ENCODE data around the gene ZGLP1. TPM values are rescaled to one million over a fixed set of nuclear protein-coding genes. Genes with fewer than 3 reads are reported as not detected.

Gene ZGLP1
- total and polyA plus RNA-seq, 2 of the 13 experiments (the other 11 are each of a cell fraction or from before 2014, with no cell fraction given): 2.4 to 3.0 TPM

DNA sequence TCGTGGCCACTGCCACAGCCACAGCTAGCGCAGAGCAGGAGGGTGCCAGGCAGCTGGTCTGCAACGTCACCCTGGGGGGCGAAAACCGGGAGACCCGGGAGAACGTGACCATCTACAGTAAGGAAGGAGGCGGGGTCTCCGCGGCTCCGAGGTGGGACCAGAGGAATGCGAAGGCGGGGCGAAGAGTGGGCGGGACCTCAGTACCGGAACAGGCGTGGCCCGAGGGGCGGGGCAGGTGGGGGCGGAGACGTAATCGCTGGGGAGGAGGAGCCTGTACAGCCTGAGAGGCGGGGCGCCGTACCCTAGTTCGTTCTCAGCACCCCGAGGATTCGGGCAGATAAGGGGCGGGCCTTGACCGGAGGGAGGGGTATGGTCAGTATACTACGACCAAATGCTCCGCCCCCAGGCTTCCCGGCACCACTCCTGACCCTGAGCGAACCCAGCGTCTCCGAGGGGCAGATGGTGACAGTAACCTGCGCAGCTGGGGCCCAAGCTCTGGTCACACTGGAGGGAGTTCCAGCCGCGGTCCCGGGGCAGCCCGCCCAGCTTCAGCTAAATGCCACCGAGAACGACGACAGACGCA lies 17.3 kb downstream of the ZGLP1 start (continued):
- TF ChIP-seq ZBTB7B (CRISPR knock-in tag; IDR thresholded peaks at IDR 0.05) (0 out of 2 replicates have a peak, but pooled peaks have one; percentile 43), GABPA (IDR thresholded peaks at IDR 0.05; ENCODE audit: low read depth, low read length) (peak; percentile 40), GABPA (CRISPR knock-in tag; IDR thresholded peaks at IDR 0.05; ENCODE audit: low read depth) (peak; percentile 83), SAP130 (CRISPR knock-in tag; IDR thresholded peaks at IDR 0.05; ENCODE audit: low read depth) (peak; percentile 55; the same call in 1 of the 2 replicates), PCBP1 (IDR thresholded peaks at IDR 0.05; ENCODE audit: borderline replicate concordance, low read depth, low read length) (0 out of 2 replicates have a peak, but pooled peaks have one; percentile 33), SP4 (CRISPR knock-in tag; IDR thresholded peaks at IDR 0.05) (peak; percentile 71; the same call in 1 of the 2 replicates), ATF7-NPFF (CRISPR knock-in tag; IDR thresholded peaks at IDR 0.05; ENCODE audit: low read depth) (0 out of 2 replicates have a peak, but pooled peaks have one; percentile 51), SP1 (IDR thresholded peaks at IDR 0.05) (no peak), SP1 (CRISPR knock-in tag; IDR thresholded peaks at IDR 0.05) (peak; percentile 93), KDM3A (CRISPR knock-in tag; IDR thresholded peaks at IDR 0.05; ENCODE audit: low read depth) (0 out of 2 replicates have a peak, but pooled peaks have one; percentile 25), ZNF589 (CRISPR knock-in tag; conservative IDR thresholded peaks at IDR 0.05) (0 out of 2 replicates have a peak, but pooled peaks have one; percentile 26), AHR (CRISPR knock-in tag; IDR thresholded peaks at IDR 0.05) (peak; percentile 73; the same call in 1 of the 2 replicates)
- TF ChIP-seq, protein P1, sequence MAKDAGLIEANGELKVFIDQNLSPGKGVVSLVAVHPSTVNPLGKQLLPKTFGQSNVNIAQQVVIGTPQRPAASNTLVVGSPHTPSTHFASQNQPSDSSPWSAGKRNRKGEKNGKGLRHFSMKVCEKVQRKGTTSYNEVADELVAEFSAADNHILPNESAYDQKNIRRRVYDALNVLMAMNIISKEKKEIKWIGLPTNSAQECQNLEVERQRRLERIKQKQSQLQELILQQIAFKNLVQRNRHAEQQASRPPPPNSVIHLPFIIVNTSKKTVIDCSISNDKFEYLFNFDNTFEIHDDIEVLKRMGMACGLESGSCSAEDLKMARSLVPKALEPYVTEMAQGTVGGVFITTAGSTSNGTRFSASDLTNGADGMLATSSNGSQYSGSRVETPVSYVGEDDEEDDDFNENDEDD (CRISPR knock-in tag; IDR thresholded peaks at IDR 0.05; ENCODE audit: borderline replicate concordance): peak; percentile 39; the same call in 1 of the 2 replicates
- TF ChIP-seq, protein P2, sequence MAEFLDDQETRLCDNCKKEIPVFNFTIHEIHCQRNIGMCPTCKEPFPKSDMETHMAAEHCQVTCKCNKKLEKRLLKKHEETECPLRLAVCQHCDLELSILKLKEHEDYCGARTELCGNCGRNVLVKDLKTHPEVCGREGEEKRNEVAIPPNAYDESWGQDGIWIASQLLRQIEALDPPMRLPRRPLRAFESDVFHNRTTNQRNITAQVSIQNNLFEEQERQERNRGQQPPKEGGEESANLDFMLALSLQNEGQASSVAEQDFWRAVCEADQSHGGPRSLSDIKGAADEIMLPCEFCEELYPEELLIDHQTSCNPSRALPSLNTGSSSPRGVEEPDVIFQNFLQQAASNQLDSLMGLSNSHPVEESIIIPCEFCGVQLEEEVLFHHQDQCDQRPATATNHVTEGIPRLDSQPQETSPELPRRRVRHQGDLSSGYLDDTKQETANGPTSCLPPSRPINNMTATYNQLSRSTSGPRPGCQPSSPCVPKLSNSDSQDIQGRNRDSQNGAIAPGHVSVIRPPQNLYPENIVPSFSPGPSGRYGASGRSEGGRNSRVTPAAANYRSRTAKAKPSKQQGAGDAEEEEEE (CRISPR knock-in tag; IDR thresholded peaks at IDR 0.05; ENCODE audit: borderline replicate concordance): no peak
- TF ChIP-seq, protein P3, sequence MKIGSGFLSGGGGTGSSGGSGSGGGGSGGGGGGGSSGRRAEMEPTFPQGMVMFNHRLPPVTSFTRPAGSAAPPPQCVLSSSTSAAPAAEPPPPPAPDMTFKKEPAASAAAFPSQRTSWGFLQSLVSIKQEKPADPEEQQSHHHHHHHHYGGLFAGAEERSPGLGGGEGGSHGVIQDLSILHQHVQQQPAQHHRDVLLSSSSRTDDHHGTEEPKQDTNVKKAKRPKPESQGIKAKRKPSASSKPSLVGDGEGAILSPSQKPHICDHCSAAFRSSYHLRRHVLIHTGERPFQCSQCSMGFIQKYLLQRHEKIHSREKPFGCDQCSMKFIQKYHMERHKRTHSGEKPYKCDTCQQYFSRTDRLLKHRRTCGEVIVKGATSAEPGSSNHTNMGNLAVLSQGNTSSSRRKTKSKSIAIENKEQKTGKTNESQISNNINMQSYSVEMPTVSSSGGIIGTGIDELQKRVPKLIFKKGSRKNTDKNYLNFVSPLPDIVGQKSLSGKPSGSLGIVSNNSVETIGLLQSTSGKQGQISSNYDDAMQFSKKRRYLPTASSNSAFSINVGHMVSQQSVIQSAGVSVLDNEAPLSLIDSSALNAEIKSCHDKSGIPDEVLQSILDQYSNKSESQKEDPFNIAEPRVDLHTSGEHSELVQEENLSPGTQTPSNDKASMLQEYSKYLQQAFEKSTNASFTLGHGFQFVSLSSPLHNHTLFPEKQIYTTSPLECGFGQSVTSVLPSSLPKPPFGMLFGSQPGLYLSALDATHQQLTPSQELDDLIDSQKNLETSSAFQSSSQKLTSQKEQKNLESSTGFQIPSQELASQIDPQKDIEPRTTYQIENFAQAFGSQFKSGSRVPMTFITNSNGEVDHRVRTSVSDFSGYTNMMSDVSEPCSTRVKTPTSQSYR (CRISPR knock-in tag; IDR thresholded peaks at IDR 0.05; ENCODE audit: borderline replicate concordance): no peak
- TF ChIP-seq, protein P4, sequence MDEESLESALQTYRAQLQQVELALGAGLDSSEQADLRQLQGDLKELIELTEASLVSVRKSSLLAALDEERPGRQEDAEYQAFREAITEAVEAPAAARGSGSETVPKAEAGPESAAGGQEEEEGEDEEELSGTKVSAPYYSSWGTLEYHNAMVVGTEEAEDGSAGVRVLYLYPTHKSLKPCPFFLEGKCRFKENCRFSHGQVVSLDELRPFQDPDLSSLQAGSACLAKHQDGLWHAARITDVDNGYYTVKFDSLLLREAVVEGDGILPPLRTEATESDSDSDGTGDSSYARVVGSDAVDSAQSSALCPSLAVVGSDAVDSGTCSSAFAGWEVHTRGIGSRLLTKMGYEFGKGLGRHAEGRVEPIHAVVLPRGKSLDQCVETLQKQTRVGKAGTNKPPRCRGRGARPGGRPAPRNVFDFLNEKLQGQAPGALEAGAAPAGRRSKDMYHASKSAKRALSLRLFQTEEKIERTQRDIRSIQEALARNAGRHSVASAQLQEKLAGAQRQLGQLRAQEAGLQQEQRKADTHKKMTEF (CRISPR knock-in tag; IDR thresholded peaks at IDR 0.05): no peak
- TF ChIP-seq, protein P5, sequence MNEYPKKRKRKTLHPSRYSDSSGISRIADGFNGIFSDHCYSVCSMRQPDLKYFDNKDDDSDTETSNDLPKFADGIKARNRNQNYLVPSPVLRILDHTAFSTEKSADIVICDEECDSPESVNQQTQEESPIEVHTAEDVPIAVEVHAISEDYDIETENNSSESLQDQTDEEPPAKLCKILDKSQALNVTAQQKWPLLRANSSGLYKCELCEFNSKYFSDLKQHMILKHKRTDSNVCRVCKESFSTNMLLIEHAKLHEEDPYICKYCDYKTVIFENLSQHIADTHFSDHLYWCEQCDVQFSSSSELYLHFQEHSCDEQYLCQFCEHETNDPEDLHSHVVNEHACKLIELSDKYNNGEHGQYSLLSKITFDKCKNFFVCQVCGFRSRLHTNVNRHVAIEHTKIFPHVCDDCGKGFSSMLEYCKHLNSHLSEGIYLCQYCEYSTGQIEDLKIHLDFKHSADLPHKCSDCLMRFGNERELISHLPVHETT (CRISPR knock-in tag; conservative IDR thresholded peaks at IDR 0.05): 0 out of 2 replicates have a peak, but pooled peaks have one; percentile 41
- TF ChIP-seq, protein P6, sequence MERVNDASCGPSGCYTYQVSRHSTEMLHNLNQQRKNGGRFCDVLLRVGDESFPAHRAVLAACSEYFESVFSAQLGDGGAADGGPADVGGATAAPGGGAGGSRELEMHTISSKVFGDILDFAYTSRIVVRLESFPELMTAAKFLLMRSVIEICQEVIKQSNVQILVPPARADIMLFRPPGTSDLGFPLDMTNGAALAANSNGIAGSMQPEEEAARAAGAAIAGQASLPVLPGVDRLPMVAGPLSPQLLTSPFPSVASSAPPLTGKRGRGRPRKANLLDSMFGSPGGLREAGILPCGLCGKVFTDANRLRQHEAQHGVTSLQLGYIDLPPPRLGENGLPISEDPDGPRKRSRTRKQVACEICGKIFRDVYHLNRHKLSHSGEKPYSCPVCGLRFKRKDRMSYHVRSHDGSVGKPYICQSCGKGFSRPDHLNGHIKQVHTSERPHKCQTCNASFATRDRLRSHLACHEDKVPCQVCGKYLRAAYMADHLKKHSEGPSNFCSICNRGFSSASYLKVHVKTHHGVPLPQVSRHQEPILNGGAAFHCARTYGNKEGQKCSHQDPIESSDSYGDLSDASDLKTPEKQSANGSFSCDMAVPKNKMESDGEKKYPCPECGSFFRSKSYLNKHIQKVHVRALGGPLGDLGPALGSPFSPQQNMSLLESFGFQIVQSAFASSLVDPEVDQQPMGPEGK (CRISPR knock-in tag; IDR thresholded peaks at IDR 0.05): 0 out of 2 replicates have a peak, but pooled peaks have one; percentile 12
- TF ChIP-seq, protein P7, sequence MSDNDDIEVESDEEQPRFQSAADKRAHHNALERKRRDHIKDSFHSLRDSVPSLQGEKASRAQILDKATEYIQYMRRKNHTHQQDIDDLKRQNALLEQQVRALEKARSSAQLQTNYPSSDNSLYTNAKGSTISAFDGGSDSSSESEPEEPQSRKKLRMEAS (IDR thresholded peaks at IDR 0.05): 0 out of 2 replicates have a peak, but pooled peaks have one; percentile 7

Data from HepG2 (cell line).